Spleen (tissue), 11 donors: ENCODE results near the gene TET2. TPM values are rescaled to one million over a fixed set of nuclear protein-coding genes. Genes with fewer than 3 reads are reported as not detected.
A peak's percentile ranks its signal among the peaks of the same experiment; 100 is the strongest.

Source experiments
- DNase-seq: peaks from one replicate; pipeline ENCODE4 v3.0.0-alpha.2; 2020
- H3K27ac ChIP-seq, 8 donors: fragments of 200-600 bp; sonication (generic) in 7 of 8; 1 replicate in 4 of 8; 2 replicates in 4 of 8; pipeline versions ENCODE4 v1.5.0 to v1.8.0; 2016 to 2021; ENCODE audit warnings: inconsistent platforms in 4 of 8, mild to moderate bottlenecking in 4 of 8, moderate library complexity in 1 of 8
- H3K27me3 ChIP-seq, 7 donors: fragments of 200-600 bp; sonication (generic) in 6 of 7; replicated peaks in 1 of 7; 1 replicate in 4 of 7; 2 replicates in 3 of 7; pipeline versions ENCODE4 v1.5.0 to v1.8.0; 2016 to 2021; ENCODE audit warnings: inconsistent platforms in 3 of 7, mild to moderate bottlenecking in 1 of 7
- H3K36me3 ChIP-seq, 6 donors: fragments of 200-600 bp; sonication (generic) in 5 of 6; 1 replicate in 4 of 6; 2 replicates in 2 of 6; pipeline versions ENCODE4 v1.5.0 to v1.8.0; 2016 to 2021; ENCODE audit warnings: inconsistent platforms in 2 of 6
- H3K4me1 ChIP-seq, 6 donors: fragments of 200-600 bp; sonication (generic) in 5 of 6; 1 replicate in 3 of 6; 2 replicates in 3 of 6; pipeline versions ENCODE4 v1.5.0 to v1.8.0; 2016 to 2021; ENCODE audit warnings: inconsistent platforms in 3 of 6
- H3K4me3 ChIP-seq, 8 donors: fragments of 200-600 bp; sonication (generic) in 7 of 8; 1 replicate in 4 of 8; 2 replicates in 4 of 8; pipeline versions ENCODE4 v1.5.0 to v1.8.0; 2016 to 2021; ENCODE audit warnings: inconsistent platforms in 4 of 8, mild to moderate bottlenecking in 4 of 8, moderate library complexity in 2 of 8
- H3K9me3 ChIP-seq, 8 donors: fragments of 200-600 bp; sonication (generic) in 7 of 8; 1 replicate in 4 of 8; 2 replicates in 4 of 8; pipeline versions ENCODE4 v1.5.0 to v1.8.0; 2016 to 2021; ENCODE audit warnings: inconsistent platforms in 4 of 8
- CTCF ChIP-seq, 11 experiments: fragments of 200-600 bp in 7 of 11; fragments of 450-650 bp in 4 of 11; sonication (generic) in 4 of 11; IDR thresholded peaks in 8 of 11; conservative IDR thresholded peaks in 3 of 11; 1 replicate in 7 of 11; 2 replicates in 4 of 11; pipeline versions ENCODE4 v1.4.0 to v1.8.0; 2016 to 2021; ENCODE audit warnings: antibody characterized with exemption in 11 of 11, inconsistent platforms in 4 of 11, mild to moderate bottlenecking in 1 of 11
- POLR2A ChIP-seq, 3 donors: fragments of 450-650 bp; IDR thresholded peaks; one replicate each; pipeline ENCODE4 v1.5.1; 2017; ENCODE audit warnings: antibody characterized with exemption in 3 of 3, mild to moderate bottlenecking in 1 of 3
- POLR2AphosphoS5 ChIP-seq, 3 donors: sonication (generic); formaldehyde crosslinking; IDR thresholded peaks; one replicate each; pipeline ENCODE4 v1.5.1; 2017; ENCODE audit warnings: antibody characterized with exemption in 3 of 3
- WGBS, 5 donors: extraction: QIAGEN DNeasy Blood & Tissue Kit in 3 of 5; methylation state at CpG; one replicate each; pipeline versions ENCODE4 v1.1.5 to v1.1.7; 2013 to 2018; 5-methylcytosine and 5-hydroxymethylcytosine counted together
- intact Hi-C: fragments of 100-400 bp; cut with DNase I; formaldehyde crosslinking; loops from one replicate; pipeline ENCODE4 v1.15.0; 2023; ENCODE audit warnings: low total_unique reads
- polyA plus RNA-seq, 3 donors: library from polyadenylated mRNA; stranded (reverse); fragments of 200-250 nt; gene quantifications; one replicate each; pipeline ENCODE4 v1.2.1, GENCODE V29; 2013
- total RNA-seq, 7 donors: library from RNA; depleted of rRNA in 3 of 7; stranded (reverse); fragments of >200 nt in 3 of 7; fragmentation: NEBNext Ultra II Directional in 4 of 7; extraction: Animal tissue kit (Norgen Biotek cat#: 25700) in 4 of 7; gene quantifications; one replicate each; pipeline versions ENCODE4 v1.1.0 to v1.2.1, GENCODE V29; 2016 to 2021
- donor health status: healthy with polysubstance abuse.
- donor health status: DM: no; HTN: no; CAD: no; lungs with moderate emphysema.
- donor health status: DM: no; HTN: no; CAD: no.
- donor health status: Bipolar disorder and iron deficiency.
- donor health status: healthy.
- donor health status: DM: no; HTN: no; CAD: no.
- donor health status: DM: yes; HTN: yes; CAD: no.

TET2 gene
- total and polyA plus RNA-seq, 10 donors: 2.5 to 70.4 (median 45.0) TPM

DNA sequence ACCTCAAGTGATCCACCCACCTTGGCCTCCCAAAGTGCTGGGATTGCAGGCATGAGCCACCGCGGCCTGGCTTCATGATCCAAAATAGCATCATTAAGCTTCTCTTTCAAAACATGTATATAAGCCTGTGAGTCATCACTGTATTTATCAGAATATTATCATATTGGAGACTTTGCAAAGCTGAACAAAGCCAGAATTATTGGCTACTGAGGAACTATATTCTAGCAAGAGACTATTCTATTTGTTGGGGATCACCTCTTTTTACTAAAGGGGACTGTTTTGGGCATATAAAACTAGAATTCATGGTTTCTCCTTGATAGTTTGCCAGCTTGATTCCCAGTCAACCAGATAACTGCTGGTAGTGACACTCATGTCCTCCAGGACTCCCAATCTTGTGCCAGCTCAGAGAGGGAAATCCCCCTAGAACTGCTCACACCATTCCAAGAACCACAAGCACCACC lies 40.1 kb downstream of the TET2 start:
- intact Hi-C loops: no loop called here
- H3K27ac ChIP-seq: no peak overlapping the region
- no peak for DNase-seq
- H3K36me3 ChIP-seq: peaks cover 0 to 18% (median 0%) of the 10 kb centered on the region in 6 donors
- H3K4me3 ChIP-seq: no peak overlapping the region
- 90 to 100% (median 92%) methylated on average over 2 of the region's 2 CpGs for WGBS, 5 donors
- H3K4me1 ChIP-seq: peaks cover 5 to 51% (median 15%) of the 10 kb centered on the region in 6 donors
- TF ChIP-seq POLR2AphosphoS5 (IDR thresholded peaks at IDR 0.05): no peak
- TF ChIP-seq POLR2A (IDR thresholded peaks at IDR 0.05): no peak
- TF ChIP-seq CTCF (IDR thresholded peaks at IDR 0.05 in 8 of 11, conservative IDR thresholded peaks at IDR 0.05 in 3 of 11): no peak
- no peaks in the 10 kb centered on the region for H3K9me3 ChIP-seq
- H3K27me3 ChIP-seq: no peaks in the 10 kb centered on the region

DNA sequence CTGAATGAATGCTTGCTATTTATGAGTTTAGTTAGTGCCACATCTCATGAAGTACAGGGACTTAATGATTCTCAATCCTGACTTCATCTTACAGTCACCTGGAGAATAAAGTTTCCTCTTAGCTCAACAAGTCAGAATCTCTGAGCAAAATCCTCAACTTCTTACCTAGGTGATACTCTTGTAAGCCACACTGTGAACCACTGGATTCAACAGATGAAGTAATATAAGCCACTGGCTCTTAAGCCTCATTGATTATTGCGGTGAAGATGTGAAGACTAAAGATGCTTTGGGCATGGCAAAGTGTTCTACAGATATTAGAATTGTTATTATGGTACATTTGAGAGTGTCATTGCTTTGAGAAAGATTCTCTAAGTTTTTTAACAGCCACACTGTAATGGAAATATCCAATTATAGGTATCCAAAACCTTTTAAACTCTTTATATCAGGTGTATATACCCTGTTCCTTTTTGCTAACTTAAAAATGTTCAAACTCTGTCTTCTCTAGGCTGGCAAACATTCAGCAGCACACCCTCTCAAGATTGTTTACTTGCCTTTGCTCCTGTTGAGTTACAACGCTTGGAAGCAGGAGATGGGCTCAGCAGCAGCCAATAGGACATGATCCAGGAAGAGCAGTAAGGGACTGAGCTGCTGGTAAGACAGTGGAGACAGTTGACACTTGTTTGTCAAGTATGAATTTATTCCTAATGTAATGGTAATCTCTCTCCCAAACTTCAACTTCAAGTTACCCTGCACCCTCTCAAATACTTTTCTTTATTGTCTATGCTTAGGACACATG lies 43.4 kb downstream of the TET2 start:
- H3K27ac ChIP-seq: no peak overlapping the region
- H3K4me1 ChIP-seq: peaks cover 10 to 67% (median 28%) of the 10 kb centered on the region in 6 donors
- no peaks in the 10 kb centered on the region for H3K27me3 ChIP-seq
- H3K9me3 ChIP-seq: no peaks in the 10 kb centered on the region
- H3K4me3 ChIP-seq: no peak overlapping the region
- DNase-seq: no peak
- TF ChIP-seq CTCF (IDR thresholded peaks at IDR 0.05 in 8 of 11, conservative IDR thresholded peaks at IDR 0.05 in 3 of 11): no peak
- TF ChIP-seq POLR2A (IDR thresholded peaks at IDR 0.05): no peak
- no peak for TF ChIP-seq POLR2AphosphoS5 (IDR thresholded peaks at IDR 0.05)
- peaks cover 0 to 17% (median 0%) of the 10 kb centered on the region in 6 donors for H3K36me3 ChIP-seq
- 94 to 98% (median 94%) methylated on average over 2 of the region's 2 CpGs for WGBS, 5 donors
- intact Hi-C loops: no loop called here

DNA sequence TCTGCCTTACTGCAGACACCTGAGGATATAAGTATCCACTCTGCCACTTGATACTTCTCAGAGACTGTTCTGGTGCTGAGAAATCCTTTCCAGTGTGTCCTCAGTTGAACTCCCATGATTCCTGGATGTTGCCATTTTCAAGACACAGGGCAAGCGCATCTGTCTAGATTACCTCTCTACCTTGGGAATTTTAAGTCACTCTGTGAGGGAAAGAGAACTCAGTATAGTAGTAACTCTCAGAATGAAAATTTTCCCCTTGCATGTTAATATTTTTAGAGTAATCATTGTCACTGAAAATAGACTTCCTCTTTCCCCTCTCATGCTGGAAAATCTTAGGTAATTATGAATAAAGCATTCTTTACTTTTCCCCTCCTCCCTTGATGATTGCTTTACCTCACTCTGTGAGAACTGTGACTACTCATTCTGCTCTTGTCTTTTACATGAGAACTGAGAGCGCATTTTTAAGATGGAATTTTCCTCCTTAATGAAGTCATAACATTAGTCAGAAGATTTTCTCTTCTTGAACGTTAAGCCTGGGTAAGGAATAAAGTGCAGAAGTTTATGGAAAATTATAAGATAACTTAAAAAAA lies 45.0 kb downstream of the TET2 start:
- TF ChIP-seq POLR2AphosphoS5 (IDR thresholded peaks at IDR 0.05) (no peak), CTCF (IDR thresholded peaks at IDR 0.05 in 8 of 11, conservative IDR thresholded peaks at IDR 0.05 in 3 of 11) (no peak), POLR2A (IDR thresholded peaks at IDR 0.05) (no peak)
- intact Hi-C loops: no loop called here
- Histone ChIP-seq H3K27me3 (no peaks in the 10 kb centered on the region), H3K27ac (peak overlapping the region in 6 of 8 donors; percentile 23 to 69 (median 46)), H3K9me3 (no peaks in the 10 kb centered on the region), H3K36me3 (peaks cover 0 to 18% (median 0%) of the 10 kb centered on the region in 6 donors), H3K4me1 (peaks cover 10 to 82% (median 35%) of the 10 kb centered on the region in 6 donors), H3K4me3 (no peak overlapping the region)
- 43 to 57% (median 46%) methylated on average over 3 of the region's 3 CpGs for WGBS, 5 donors
- no peak for DNase-seq

- TF ChIP-seq POLR2A (IDR thresholded peaks at IDR 0.05) (no peak), CTCF (IDR thresholded peaks at IDR 0.05 in 8 of 11, conservative IDR thresholded peaks at IDR 0.05 in 3 of 11) (no peak), POLR2AphosphoS5 (IDR thresholded peaks at IDR 0.05) (no peak)
- H3K9me3 ChIP-seq: no peaks in the 10 kb centered on the region
- intact Hi-C loops: no loop called here
- H3K27me3 ChIP-seq: no peaks in the 10 kb centered on the region
- DNase-seq: no peak
- H3K4me1 ChIP-seq: peaks cover 10 to 84% (median 39%) of the 10 kb centered on the region in 6 donors
- H3K36me3 ChIP-seq: peaks cover 0 to 18% (median 0%) of the 10 kb centered on the region in 6 donors
- H3K27ac ChIP-seq: peak overlapping the region in 3 of 8 donors; percentile 63 to 69 (median 67)
- H3K4me3 ChIP-seq: no peak overlapping the region
These were observed 45.8 kb downstream of the TET2 start for GRCh38 chr4:105192474-105192873.
